UCSD-AML1 (cell line): Measurements from ENCODE around the gene UMODL1.

Source experiments
- DNase-seq: peaks from one replicate; lab custom pipeline; 2025; ENCODE audit not compliant: unreplicated experiment; lab: John Stamatoyannopoulos, UW

Gene UMODL1, protein sequence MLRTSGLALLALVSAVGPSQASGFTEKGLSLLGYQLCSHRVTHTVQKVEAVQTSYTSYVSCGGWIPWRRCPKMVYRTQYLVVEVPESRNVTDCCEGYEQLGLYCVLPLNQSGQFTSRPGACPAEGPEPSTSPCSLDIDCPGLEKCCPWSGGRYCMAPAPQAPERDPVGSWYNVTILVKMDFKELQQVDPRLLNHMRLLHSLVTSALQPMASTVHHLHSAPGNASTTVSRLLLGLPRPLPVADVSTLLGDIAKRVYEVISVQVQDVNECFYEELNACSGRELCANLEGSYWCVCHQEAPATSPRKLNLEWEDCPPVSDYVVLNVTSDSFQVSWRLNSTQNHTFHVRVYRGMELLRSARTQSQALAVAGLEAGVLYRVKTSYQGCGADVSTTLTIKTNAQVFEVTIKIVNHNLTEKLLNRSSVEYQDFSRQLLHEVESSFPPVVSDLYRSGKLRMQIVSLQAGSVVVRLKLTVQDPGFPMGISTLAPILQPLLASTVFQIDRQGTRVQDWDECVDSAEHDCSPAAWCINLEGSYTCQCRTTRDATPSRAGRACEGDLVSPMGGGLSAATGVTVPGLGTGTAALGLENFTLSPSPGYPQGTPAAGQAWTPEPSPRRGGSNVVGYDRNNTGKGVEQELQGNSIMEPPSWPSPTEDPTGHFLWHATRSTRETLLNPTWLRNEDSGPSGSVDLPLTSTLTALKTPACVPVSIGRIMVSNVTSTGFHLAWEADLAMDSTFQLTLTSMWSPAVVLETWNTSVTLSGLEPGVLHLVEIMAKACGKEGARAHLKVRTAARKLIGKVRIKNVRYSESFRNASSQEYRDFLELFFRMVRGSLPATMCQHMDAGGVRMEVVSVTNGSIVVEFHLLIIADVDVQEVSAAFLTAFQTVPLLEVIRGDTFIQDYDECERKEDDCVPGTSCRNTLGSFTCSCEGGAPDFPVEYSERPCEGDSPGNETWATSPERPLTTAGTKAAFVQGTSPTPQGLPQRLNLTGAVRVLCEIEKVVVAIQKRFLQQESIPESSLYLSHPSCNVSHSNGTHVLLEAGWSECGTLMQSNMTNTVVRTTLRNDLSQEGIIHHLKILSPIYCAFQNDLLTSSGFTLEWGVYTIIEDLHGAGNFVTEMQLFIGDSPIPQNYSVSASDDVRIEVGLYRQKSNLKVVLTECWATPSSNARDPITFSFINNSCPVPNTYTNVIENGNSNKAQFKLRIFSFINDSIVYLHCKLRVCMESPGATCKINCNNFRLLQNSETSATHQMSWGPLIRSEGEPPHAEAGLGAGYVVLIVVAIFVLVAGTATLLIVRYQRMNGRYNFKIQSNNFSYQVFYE

DNA sequence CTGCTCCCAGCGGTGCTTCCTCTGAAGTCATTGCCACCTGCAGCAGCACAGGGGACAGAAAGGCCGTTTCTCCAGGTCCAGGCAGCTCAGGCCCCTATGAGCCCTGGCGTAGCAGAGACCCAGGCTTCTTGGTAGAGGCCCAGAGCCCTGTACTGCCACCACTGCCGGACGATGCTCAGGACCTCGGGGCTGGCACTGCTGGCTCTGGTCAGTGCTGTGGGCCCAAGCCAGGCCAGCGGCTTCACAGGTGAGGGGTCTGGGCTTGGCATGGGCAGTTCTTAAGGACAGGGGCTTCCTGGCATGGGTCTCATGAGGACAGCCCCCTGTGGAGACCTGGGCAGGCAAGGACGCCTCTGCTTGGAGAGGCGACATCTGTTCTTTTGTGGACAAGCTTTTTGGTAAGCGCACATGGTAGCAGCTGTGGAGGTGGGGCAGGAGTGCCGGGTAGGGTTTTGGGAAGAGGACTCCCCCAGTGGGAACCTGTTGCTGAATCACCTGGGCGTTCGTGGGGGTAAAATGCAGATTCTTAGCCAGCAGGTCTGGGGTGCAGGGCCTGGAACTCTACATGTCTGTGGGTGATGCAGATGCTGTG, at the start of gene UMODL1:
Gene UMODL1, plus strand, starts transcription at position 172 of the 592 bp plus-strand sequence. Its CDS starts 0 bp downstream, at position 172.
- DNase-seq, result no peak

DNA sequence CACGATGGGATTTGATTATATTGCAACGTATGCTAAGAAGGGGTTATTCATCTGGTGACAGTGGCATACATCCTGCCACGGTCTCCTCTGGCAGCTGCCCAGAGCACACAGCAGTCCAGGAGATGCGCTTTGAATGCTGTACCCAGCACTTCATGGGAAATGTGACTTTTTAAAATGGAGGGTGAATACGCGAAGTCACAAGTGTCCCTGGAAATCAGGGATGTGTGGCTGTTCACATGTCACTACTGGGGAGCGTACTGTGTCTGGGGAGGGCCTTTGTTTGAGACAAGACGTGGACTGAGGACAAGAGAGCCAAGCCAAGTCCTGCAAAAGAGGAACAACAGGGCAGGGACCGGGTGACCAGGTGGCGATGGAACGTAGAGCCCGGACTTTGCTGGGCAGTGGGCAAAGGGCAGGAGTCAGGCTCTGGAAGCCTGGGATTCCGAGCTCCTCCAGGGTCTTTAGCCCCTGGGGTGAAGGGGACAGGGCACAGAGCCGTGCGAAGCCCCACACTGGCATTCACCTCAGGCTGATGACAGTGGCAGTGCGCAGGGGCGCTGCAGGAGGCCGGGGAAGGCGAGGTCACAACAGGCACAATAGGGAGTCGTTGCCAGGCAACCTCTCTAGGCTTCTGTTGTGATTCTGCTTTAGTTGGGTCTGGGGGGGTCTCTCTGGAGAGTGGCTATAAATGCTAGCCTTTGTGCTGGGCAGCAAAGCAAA, 49.6 kb upstream of the UMODL1 start:
- no peak for DNase-seq

DNA sequence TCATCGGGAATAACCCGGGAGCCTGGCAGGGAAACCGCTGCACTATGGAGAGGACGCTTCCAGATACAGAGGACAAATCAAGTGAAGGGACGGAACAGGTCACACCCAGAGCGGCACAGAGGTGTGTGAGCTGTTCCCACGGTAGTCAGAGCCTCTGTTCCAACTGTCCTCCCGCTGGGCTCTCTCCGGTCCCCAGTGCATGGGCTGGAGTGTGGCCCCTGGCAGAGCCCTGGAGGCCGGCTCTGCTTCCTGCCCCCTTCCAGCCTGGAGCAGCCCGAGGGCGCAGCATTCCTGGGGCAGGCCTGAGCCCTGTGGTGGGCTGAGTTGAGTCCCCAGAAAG, 49.1 kb upstream of the UMODL1 start:
- no peak for DNase-seq

DNA sequence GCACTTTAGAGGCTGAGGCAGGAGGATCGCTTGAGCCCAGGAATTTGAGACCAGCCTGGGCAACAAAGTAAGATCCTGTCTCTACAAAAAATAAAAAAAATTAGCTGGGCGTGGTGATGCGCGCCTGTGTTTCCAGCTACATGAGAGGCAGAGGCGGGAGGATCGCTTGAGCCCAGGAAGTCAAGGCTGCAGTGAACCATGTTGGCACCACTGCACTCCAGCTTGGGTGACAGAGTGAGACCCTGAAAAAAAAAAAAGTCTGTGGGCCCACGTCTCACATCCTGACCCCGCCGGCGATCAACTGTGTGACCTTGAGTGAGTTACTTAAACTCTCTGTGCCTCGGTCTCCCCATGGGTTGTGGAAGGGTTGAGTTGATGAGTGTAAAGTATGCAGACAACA, 48.2 kb upstream of the UMODL1 start:
- no peak for DNase-seq

DNA sequence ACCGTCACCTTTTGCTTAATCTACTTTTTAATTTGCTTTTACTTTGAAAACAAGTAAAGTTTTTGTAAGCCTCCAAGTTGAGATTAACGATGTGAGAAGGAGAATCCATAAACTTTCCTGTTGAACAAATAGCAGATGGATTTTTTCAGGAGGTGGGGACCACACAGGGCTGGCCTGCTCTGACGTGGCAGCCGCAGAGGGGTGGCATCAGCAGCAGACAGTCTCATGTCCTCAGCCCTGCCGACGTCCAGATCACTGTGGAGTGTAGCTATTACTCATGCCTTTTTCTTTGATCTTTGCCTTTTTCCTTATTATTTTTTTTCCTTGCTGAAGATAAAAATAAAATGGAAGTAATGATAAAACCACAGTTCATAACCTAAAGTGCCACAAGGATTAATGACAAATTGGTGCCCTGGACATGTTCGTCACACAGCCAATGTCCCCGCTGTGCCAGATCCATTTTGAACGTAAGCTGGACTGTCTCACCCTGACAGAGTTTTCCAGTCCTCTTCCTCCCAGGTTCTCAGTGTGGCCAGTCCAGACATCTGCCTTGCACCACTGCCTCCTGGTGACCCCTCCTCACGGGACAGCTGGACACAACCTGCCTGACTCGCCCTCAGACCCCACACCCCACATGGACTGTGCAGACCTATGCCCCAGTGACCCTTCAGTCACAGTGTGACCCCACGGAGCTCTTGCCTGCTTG, 45.6 kb upstream of the UMODL1 start:
- no peak for DNase-seq

DNA sequence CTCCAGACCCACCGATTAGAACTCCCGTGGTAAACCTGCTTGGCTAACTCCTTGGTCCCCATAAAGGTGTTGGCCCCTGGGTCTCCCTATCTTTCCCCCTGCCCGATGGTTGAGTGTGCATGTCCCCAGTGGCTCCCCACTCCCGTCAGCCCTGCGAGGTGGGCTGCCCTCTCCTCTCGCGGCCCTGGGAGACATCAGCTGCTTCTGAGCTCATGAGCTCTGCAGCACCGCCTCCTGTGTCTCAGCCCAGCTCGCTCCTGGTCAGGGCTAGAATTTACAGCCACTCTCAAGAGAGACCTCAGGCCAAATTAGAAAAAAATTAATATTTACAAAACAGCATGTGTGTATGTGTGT, 45.1 kb upstream of the UMODL1 start:
- no peak for DNase-seq

DNA sequence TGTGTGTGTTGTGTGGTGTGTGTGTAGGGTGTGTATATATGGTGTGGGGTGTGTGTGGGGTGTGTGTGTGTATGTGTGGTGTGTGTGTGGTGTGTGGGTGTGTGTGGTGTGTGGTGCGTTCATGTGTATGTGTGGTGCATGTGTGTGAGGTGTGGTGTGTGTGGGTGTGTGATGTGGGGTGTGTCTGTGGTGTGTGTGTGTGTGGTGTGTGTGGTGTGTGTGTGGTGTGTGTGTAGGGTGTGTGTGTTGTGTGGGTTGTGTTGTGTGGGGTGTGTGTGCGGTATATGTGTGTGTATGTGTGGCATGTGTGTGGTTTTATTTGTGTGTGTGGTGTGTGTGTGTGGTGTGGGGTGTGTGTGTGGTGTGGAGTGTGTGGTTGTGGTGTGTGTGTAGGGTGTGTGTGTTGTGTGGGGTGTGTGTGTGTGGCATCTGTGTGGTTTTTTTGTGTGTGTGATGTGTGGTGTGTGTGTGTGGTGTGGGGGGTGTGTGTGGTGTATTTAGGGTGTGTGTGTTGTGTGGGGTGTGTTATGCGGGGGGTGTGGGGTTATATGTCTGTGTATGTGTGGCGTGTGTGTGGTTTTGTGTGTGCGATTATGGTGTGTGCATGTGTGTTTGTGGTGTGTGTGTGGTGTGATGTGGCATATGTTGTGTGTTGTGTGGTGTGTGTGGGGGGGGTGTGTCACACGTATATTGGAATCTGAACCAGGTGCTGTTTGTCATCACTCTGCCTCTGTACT, 43.9 kb upstream of the UMODL1 start:
- no peak for DNase-seq

DNA sequence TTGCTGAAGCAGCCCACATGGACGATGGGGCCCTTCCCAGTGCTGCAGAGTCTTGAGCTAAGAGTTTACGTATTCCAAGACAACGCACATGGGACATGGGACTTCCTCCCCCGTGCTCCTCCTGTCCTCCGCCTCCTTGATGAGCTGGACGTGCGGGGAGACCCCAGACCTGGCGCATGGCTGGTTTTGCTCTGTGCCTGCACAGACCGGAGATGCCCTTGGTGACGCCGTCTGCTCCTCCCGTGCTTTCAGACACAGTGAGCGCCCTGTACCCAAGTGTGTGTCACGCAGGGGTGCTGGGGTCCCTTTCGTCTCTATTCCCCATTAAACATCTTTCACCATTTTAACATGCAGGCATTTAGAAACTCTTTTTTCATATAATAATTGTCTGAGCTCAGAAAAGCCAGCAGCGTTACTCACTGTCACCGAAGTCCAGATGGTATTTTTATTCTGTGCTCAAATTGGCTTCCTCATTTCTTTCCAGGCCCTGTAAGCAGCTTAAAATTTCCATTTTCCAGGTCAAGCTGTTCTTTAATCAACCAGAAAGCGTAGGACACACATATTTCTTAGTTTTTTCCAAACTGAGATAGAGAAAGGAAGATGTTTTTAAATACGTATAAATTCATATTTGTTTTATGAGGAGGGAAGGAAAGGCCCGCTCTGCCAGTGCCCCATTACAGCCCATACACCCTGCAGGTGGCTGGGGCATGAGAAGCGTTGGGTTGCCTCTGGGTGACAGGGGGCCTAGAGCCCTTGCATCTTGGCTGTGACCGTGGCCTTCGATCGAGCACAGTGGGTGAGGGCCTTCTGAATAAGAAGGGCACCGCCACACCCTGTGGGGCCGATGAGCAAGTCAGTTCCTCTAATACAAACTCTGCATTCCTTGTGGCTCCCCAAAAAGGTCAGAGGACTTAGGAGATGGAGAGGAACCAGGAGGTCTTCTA, 43.0 kb upstream of the UMODL1 start:
- DNase-seq, result no peak

DNA sequence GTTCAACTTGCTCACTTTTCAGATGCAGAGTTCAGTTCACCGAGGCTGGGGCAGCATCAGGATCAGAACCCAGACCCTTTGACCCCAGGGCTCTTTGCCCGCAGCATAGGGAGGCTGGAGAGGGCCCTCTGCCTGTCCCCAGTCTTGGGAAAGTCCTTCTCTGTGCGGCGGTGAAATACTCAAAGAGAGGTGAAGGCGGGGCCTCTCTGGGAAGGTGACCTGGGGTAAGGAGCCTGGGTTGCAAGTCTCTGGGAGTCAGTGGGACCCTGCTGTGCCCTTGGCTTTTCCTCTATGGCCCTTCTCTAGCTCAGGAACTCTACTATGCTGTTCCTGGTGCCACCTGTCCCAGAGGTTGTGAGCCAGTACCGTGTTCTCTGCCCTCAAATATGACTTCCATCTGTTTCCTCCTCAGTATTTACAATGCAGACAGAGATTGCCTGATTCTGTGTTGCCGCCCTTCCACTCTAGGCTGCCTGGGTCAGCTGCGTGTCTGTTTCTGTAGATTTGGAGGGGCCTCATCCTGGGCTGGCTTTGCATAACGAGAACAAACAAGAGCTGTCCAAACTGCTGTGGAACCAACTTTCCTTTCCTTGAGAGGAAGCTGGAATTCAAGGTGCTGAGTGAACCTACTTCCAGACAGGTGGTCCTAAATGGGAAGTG, 42.2 kb upstream of the UMODL1 start:
- no peak for DNase-seq

DNA sequence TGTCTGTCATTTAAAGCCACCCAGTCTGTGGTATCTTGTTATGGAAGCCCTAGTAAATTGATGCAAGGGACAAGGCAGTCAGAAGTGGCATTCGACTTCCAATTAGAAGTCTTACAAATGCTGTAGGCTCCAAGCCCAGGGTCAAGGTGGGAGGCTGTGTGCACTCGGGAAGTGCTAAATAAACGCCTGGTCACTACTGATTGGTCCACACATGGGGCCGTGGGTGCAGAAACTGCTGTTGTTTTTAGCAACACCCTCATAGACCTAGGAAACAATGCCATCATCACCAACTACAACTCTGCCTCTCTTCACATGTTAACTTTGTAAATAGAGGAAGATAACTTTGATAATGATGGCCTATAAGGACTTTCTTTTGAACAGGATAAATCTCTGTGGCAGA, 40.8 kb upstream of the UMODL1 start:
- DNase-seq, result no peak

DNA sequence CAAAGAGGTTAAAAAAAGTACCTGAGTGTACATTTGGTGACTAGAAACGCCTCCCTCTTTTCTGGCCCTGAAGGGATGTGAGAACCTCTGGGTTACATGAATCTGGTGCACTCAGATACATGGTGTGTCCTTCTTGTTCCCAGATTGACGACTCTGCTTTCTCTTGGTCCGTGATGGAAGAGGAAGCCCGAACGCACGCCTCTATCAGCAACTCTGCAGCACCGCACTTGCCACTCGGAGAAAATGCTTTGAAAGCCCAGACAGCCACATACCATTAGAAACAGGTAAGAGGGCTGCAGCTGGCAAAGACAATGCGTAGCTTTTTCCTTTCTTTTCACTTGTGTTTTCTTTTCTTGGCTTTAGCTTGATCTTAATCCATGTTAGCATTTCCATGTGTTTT, 39.9 kb upstream of the UMODL1 start:
- no peak for DNase-seq

DNA sequence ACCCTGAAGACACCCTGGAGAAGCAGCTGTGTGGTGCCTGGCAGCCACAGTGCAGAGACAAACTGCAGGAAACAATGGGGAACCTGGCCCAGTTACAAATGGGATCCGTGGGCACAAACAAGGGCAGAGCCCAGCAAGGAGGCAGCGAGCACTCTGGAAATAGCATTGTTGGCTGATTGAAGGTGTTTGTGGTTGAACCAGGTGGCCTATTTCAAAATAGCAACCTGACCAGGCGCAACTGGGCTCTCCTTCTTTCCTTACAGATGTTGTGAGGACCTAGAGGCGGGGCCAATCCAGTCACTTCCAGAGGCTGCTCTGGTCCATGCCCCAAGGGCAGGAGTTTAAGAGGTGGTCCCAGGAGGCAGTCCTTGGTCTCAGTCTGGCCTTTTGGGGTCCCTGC, 39.3 kb upstream of the UMODL1 start:
- DNase-seq, result no peak

DNA sequence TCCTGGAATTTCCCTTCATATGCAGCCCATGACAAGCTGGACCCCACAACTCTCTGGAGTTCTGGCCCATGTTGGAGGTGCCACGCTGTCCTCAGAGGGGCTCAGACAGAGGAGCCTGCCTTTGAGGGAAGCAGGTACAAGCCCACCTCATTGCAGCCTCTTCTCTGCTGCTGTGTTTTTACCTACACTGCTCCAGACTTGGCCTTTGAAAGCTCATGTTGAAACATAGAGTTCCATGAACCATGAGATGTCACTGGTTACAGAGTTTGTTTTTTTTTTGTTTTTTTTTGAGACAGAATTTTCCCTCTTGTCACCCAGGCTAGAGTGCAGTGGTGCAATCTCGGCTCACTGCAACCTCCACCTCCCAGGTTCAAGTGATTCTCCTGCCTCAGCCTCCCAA, 38.9 kb upstream of the UMODL1 start:
- DNase-seq, result no peak

DNA sequence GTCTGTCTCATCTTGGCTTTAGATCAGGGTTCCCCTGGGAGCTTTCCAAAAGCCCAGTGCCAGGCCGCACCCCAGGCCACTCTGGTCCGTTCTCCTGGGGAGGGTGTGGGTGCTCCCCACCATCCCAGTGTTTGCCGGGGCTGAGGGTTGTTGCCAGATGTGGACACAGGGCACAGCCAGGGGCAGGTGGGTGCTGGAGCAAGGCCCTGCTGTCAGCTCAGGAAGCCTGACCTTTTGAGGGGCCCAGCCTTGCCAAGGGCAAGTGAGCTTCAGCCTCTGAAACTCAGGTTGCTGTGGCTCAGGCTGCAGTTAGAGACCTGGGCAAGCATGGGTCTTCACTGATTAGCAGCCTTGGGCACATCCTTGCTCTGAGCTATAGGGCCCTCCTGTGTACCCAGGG, 38.1 kb upstream of the UMODL1 start:
- DNase-seq, result no peak

DNA sequence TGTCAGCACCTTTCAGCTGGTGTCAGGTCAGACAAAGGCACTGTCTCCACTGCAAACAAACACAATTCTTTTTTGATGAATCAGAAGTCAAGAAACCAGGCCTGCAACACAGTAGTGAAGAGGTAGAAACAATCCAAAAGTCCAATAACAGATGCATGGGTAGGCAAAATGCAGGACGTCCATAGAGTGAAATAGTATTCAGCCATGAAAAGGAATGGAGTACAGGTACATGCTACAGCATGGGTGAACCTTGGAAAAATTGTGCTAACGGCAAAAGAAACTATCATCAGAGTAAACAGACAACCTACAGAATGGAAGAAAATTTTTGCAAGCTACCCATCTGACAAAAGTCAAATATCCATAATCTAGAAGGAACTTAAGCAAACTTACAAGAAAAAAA, 34.8 kb upstream of the UMODL1 start:
- DNase-seq, result no peak

DNA sequence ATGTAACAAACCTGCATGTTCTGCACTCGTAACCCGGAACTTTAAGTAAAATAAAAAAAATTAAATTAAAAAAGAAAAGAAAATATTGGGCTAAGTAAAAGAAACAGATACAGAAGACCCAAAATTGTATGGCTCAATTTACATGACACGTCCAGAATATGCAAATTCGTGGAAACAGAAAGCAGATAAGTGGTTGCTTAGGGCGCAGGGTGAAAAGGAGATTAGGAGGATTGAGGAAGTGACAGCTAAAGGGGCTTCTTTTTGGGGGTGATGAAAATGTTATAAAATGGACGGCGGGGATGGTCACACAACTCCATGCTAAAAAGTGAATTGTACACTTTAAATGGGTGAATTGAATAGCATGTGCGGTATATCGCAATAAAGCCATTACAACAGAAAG, 33.6 kb upstream of the UMODL1 start:
- no peak for DNase-seq

DNA sequence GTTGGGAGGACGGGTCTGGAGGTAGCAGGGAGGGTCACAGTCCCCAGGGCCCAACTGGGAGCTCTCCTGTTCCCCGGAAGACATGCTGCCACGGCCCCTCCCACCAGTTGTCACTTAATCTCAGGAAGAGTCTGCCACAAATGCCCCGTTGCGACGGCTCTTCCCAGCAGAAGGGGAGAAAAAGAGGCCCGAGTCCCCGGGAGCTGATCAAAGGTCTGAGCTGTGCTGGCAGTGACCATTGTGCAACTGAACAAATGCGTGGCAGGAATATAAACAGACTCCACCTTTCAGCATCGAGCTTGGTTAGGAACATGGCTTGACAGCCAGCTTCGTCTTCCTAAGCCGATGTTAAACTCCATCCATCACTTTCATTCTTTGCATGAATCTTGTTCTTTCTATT, 33.2 kb upstream of the UMODL1 start:
- no peak for DNase-seq

DNA sequence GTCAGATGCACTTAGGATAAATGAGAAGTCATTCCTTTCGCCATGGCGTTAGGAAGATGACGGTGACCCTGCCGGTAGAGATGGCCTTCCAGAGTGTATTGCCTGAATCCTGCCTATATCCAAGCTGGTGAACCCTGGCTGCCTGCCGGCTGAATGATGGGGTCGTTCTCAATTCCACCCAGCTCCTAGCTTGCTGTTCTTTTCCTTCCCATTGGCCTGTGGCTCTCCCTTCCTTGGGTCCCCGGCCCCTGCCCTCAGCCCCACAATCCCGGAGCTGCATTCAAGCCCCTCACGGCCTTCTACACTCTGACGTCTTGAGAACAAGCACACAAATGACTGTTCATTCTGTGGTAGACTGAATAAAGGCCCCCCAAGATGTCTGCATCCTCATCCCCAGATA, 32.7 kb upstream of the UMODL1 start:
- DNase-seq, result no peak
